KMS-11 (cell line): Measurements from ENCODE around the gene CD4.

Experiments
- H2AFZ ChIP-seq: fragments of 200-600 bp; sonication (generic); 2 replicates; pipeline ENCODE4 v1.6.1; 2016; ENCODE audit warnings: antibody characterized with exemption, mixed run types, low read depth
- H3K27ac ChIP-seq: fragments of 200-600 bp; sonication (generic); 2 replicates; pipeline ENCODE4 v1.6.1; 2016; ENCODE audit warnings: mild to moderate bottlenecking, mixed run types
- H3K27me3 ChIP-seq: fragments of 200-600 bp; sonication (generic); 2 replicates; pipeline ENCODE4 v1.6.1; 2017; ENCODE audit warnings: mild to moderate bottlenecking, low read depth, mixed run types, moderate library complexity; ENCODE audit not compliant: insufficient read depth
- H3K36me3 ChIP-seq: fragments of 200-600 bp; sonication (generic); 2 replicates; pipeline ENCODE4 v1.6.1; 2017; ENCODE audit warnings: mild to moderate bottlenecking, mixed run types; ENCODE audit not compliant: insufficient read depth
- H3K4me1 ChIP-seq: fragments of 200-600 bp; sonication (generic); 2 replicates; pipeline ENCODE4 v1.6.1; 2016; ENCODE audit warnings: mild to moderate bottlenecking, low read depth, mixed run types; ENCODE audit not compliant: poor library complexity, severe bottlenecking
- H3K4me2 ChIP-seq: fragments of 200-600 bp; sonication (generic); 2 replicates; pipeline ENCODE4 v1.7.0; 2016; ENCODE audit warnings: mild to moderate bottlenecking, mixed run types
- H3K4me3 ChIP-seq: fragments of 200-600 bp; sonication (generic); IDR thresholded peaks from 2 replicates; pipeline ENCODE4 v1.6.1; 2017; ENCODE audit warnings: low read depth, low read length, mixed read lengths; ENCODE audit not compliant: insufficient read depth
- H3K79me2 ChIP-seq: fragments of 200-600 bp; sonication (generic); 2 replicates; pipeline ENCODE4 v1.6.1; 2016; ENCODE audit warnings: low read depth, mixed run types; ENCODE audit not compliant: insufficient read depth
- H3K9ac ChIP-seq: fragments of 200-600 bp; sonication (generic); 2 replicates; pipeline ENCODE4 v1.6.1; 2016; ENCODE audit warnings: mild to moderate bottlenecking, mixed run types
- H4K20me1 ChIP-seq: fragments of 200-600 bp; sonication (generic); 2 replicates; pipeline ENCODE4 v1.6.1; 2016; ENCODE audit warnings: mild to moderate bottlenecking, mixed run types; ENCODE audit not compliant: insufficient read depth
- CTCF ChIP-seq: fragments of 200-600 bp; sonication (generic); conservative IDR thresholded peaks from 2 replicates; pipeline ENCODE4 v1.6.1; 2017; ENCODE audit warnings: low read depth, mild to moderate bottlenecking, antibody characterized with exemption, low read length, moderate library complexity, mixed read lengths

CD4 gene

GRCh38 chr12:6825398-6826124 lies 36.2 kb downstream of the CD4 start:
- H3K4me3 ChIP-seq = no peak overlapping the region
- peaks cover 70% of the 10 kb centered on the region for H3K27me3 ChIP-seq
- H4K20me1 ChIP-seq = no peaks in the 10 kb centered on the region
- no peak overlapping the region; the same call in 1 of the 2 replicates for H2AFZ ChIP-seq
- no peaks in the 10 kb centered on the region for H3K79me2 ChIP-seq
- no peak overlapping the region for H3K9ac ChIP-seq
- no peak overlapping the region for H3K4me2 ChIP-seq
- TF ChIP-seq CTCF = peak; percentile 79
- no peak overlapping the region for H3K27ac ChIP-seq
- no peaks in the 10 kb centered on the region for H3K36me3 ChIP-seq
- peaks cover 6% of the 10 kb centered on the region for H3K4me1 ChIP-seq

GRCh38 chr12:6826125-6826733 lies 36.9 kb downstream of the CD4 start:
- no peak overlapping the region for H2AFZ ChIP-seq
- H4K20me1 ChIP-seq = no peaks in the 10 kb centered on the region
- peaks cover 72% of the 10 kb centered on the region for H3K27me3 ChIP-seq
- no peak overlapping the region for H3K4me2 ChIP-seq
- H3K27ac ChIP-seq = no peak overlapping the region
- no peak for TF ChIP-seq CTCF
- no peaks in the 10 kb centered on the region for H3K79me2 ChIP-seq
- H3K9ac ChIP-seq = no peak overlapping the region
- no peak overlapping the region for H3K4me3 ChIP-seq
- peaks cover 6% of the 10 kb centered on the region for H3K4me1 ChIP-seq
- H3K36me3 ChIP-seq = no peaks in the 10 kb centered on the region

- H2AFZ ChIP-seq = no peak overlapping the region
- no peak overlapping the region for H3K4me3 ChIP-seq
- no peak overlapping the region for H3K27ac ChIP-seq
- no peak overlapping the region for H3K4me2 ChIP-seq
- peaks cover 6% of the 10 kb centered on the region for H3K4me1 ChIP-seq
- TF ChIP-seq CTCF = no peak
- H3K79me2 ChIP-seq = no peaks in the 10 kb centered on the region
- H3K9ac ChIP-seq = no peak overlapping the region
- H4K20me1 ChIP-seq = no peaks in the 10 kb centered on the region
- H3K27me3 ChIP-seq = peaks cover 77% of the 10 kb centered on the region
- H3K36me3 ChIP-seq = no peaks in the 10 kb centered on the region
Measured at GRCh38 chr12:6826734-6827436, 37.6 kb downstream of the CD4 start.

GRCh38 chr12:6827437-6827911 lies 38.1 kb downstream of the CD4 start:
- no peaks in the 10 kb centered on the region for H3K79me2 ChIP-seq
- H3K27me3 ChIP-seq = peaks cover 77% of the 10 kb centered on the region
- H3K36me3 ChIP-seq = no peaks in the 10 kb centered on the region
- no peak overlapping the region for H3K9ac ChIP-seq
- peaks cover 6% of the 10 kb centered on the region for H3K4me1 ChIP-seq
- no peaks in the 10 kb centered on the region for H4K20me1 ChIP-seq
- H3K4me3 ChIP-seq = no peak overlapping the region
- TF ChIP-seq CTCF = no peak
- no peak overlapping the region for H2AFZ ChIP-seq
- no peak overlapping the region for H3K4me2 ChIP-seq
- H3K27ac ChIP-seq = no peak overlapping the region
